ENCODE measurements around the gene TBC1D2B.

Gene TBC1D2B

DNA sequence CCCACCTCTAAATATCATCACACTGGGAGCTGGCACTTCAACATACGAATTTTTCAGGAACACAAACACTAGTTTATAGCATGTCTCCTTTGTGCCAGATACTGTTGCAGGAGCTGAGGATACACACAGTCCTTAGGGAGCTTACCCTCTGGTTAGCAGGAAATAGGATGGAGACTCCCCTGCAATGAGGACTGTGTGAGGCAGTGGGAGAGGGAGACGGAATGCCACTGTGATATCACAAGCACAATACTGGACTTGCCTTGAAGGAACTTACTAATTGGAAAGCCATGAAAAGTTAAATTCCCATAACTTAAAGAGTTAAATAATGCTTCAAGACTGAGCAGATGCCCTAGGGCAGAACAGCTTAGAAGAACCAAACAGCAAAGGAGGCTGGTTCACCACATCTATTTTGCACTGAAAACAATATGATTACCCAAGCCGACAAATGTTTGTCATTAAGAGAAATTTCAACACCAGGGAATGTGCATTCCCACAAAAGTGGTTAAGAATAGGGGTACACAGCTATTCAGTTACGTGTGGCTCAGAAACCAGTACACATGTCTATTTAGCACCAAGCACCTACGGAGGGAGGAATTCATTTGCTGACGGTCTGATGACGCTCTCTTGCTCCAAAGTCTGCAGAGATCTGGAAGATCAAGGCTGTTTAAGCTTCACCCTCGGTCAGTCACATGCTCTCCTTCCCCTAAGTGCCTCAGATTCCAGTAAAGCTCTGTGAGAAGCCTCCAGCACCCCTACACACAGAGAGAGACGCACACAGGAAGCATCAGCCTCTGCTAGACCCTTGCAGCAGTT is 5.2 kb downstream of the TBC1D2B start:
- DNase-seq (ENCODE audit: low read depth): no peak

DNA sequence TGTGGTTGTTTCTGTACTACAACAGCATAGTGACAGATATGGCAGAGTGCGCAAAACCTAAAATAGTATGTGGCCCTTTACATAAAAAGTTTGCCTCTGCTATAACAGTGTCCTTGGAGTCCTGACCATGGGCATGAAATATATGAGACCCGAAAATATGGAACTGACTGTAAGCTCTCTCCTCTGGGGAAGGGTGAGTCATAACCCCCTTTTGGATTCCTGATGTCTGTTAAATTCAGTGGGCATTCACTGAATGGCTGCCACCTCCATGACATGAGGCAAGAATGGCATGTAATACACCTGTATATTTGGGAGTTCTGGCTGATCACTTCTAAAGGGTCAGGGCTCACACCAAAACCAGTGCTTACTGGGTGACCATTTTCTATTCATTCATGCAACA is 6.1 kb downstream of the TBC1D2B start:
- no peak for DNase-seq (ENCODE audit: low read depth)

DNA sequence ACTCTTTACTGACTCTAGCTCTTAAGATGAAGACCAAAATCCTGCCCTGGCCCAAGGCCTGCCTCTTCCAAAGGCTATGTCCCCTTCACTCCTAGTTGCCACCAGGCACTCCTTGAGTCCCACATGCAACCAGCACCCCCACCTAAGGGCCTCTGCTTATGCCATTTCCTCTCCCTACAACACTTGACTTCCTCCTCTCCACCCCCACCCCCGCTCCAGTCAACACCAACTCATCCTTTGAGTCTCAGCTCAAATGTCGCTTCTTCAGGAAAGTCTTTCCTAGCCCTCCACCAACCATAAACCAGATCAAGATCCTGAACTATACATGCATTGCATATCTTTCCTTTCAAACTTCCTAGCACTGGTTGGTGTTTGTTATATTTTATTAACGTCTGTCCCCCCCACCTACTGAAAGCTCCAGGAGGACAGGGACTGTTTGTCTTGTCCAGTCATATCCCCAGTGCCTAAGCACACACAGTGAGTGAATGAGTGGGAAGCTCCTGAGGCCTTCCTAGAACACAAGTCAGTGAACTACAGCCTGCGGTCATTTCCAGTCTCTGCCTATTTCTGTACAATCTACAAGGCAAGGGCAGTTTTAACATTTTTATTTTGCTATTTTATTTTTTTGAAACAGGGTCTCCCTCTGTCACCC is 7.3 kb downstream of the TBC1D2B start:
- DNase-seq (ENCODE audit: low read depth): no peak

DNA sequence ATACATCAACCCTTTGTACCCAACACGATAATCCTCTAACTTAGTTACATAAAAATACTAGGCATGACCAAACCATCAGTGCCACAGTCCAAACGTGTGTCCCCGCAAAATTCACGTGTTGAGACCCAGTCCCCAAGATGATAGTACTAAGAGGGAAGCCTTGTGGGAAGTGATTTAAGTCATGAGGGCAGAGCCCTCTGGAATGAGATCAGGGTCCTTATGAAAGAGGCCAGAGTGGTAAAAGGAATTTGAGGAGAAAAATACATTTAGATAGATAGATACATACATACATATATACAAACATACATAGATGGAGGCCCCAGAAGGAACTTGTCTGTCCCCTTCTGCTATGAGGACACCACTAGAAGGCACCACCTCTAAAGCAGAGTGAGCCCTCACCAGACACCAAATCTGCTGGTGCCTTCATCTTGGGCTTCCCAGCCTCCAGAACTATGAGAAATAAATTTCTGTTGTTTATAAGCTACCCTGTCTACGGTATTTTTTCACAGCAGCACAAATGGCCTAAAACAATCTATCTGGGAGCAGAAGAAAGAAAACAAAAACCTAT is 8.0 kb downstream of the TBC1D2B start:
- no peak for DNase-seq (ENCODE audit: low read depth)

DNA sequence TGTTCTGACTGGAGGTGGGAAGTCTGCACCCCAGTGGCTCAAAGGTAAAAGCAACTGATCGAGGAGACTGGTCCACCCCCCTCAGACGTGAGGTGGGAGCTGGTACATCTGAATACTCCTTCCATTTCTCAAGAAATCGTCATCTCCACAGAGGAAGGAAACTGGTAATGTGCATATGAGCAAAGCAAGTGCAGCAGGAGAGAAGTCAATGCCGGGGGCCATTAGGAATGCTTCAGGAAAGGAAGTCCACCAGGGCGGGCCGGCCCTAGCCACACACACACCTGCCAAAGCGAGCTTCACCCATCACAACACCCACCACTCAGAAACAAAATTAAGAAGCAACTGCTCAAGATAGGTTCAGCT is 8.5 kb downstream of the TBC1D2B start:
- DNase-seq (ENCODE audit: low read depth): no peak

DNA sequence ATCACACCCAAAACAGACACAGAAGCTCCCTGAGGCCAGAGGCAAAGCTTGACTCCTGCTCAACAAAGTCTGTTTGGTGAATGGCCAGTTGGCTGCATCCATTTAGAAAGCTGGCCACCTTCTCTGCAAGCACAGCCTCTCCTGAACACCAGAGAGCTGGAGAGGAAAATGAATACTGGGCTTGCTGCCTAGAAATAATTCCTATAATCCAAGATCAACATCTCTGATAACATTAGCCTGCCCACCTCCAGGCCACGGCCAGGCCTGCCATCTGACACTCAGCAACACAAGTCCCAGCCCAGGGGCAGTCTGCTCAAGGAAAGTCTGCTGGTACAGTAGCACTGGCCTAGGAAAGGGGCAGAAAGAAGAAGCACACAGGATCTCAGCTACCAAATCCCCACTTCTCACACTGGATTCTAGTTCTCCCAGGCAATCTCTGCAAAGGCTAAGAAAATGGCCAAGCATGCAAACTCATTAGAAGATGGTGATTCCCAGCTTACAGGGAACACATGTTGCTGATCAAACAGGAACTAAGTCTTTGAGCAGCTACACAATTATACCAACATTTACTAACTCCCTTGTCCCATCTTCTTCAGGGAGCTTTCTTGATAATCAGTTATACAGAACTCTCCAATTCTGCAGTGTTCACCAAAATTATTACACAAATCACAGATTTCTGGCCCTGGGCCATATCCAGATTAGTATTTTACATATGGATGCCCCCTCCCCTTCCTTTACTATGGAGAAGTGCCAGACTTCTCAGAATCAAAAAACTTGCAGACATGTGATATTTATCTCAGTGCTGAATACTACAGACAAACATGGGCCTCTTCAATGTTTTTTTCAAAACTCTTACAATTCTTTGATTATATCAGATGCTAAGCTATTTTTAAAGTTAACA is 9.9 kb downstream of the TBC1D2B start:
- DNase-seq (ENCODE audit: low read depth): no peak

DNA sequence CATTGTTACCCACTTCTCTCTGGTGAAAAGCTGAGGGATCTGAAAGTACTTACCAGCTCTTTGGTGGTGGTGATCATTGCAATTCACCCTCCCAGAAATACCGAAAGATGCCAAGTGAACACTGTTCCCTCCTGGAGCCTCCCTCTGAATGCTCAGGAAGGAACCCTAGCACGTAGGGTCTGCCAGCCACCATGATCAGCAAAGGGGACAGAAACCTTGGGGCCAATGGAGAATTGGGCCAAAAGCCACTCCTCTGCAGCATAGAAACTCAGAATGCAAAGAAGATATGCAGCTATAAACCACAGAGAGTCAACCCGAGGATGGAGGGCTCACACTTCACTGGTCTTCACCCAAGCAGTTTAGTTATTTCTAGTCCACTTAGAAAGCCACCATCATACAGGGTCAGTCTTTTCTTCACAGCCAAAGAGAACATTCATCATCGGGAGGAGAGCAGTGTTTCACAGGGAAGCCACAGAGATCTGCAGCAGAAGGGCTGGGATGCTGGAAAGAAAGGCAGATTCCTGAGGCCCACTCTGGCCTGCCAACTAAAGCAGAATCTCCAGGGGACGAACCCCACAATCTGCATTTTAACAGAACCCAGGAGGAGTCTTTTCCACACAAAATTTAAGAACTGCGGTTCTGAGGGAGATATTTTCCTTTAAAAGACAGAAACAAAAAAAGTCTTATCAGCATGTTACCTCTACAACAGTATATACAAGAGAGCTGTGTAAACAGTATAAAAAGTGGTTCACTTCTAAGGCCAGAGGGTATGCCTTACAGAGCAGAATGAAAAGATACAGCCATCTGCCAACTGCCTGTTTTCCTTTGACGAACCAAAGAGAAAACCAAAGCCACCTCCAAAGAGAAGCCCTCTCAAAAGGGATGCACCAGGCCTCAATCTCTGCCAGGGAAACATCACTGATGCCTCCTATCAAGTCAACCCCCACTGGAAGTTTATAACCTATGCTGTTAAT is 11.3 kb downstream of the TBC1D2B start:
- DNase-seq (ENCODE audit: low read depth): no peak

DNA sequence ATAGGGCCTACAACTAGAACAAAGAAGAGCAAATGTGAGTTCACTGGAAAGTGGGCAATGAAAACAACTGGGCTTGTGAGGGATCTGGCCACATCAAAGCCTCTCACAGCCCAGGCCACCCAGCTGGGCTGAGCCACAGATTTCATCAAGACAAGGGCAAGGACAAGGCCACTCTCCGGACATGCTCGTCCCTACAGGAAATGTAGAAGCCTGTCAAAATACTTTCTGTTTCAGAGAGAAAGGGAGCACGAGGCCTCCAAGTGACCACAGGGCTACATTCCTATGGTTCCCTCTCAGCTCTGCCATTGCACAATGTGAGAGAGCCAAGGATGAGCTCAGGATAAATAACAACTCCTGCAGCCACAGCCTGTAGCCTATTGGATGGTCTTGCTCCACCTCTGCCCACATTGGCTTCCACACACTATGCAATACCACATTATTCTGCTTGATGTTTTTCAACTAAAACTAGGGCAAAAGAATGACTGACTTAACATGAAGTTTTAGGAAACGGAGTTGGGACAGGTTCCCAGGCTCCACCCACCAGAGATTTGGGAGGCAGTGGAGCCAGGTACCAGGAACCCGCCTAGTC is 12.1 kb downstream of the TBC1D2B start:
- no peak for DNase-seq (ENCODE audit: low read depth)

DNA sequence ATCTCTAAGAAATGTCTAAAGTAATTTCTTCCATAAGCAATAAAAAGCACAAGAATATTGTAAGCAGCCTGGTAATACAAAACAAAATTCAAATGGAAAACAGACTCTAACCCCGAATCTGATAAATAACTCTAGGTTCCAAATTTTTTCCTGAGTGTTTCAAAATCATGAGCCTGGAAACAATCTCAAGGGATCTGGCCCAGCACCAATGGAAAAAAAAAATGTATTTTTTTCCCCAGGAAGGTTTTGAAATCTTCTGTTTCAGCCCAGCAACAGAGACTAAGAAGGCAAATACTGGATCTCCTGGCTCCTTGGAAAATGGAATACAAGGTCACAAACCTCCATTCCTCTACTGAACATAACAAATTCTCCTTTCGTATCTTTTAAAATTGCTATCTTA is 13.0 kb downstream of the TBC1D2B start:
- no peak for DNase-seq (ENCODE audit: low read depth)

DNA sequence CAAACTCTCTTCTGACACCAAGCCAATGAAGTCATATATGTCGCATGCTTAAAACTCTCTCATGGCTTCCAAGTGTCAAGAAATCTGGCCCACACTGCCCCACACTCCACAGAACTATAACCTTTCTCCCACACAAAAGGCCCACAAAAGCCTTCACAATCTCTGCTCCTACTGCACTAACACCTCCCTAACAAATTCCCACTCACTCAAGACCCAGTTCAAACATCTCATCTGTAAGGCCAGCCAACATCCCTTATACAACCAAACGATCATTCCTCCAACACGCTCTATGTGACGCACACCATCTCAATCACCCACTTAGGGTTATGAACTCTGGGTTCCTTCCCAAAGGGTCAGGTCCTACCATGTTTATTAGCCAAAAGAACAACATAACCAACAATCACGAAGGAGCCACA is 13.5 kb downstream of the TBC1D2B start:
- DNase-seq (ENCODE audit: low read depth): no peak

DNA sequence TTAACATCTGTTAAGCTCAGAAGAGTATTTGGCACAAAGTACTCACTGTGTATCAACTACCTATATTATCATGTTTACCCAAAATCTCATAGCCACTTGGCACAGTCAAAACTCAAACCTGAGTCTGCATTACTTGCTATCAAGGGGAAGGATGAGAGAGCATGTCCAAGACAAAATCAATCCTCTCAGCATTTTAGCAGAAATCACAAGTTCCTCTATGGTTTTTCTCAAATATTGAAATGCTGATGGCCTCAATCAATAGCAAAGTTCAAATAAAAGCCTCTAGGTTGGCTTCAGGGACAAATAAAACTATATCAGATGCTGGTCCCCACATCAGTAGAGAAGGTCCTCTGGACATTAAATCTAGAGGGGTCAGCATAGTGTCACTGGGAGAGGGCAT is 14.3 kb downstream of the TBC1D2B start:
- no peak for DNase-seq (ENCODE audit: low read depth)

DNA sequence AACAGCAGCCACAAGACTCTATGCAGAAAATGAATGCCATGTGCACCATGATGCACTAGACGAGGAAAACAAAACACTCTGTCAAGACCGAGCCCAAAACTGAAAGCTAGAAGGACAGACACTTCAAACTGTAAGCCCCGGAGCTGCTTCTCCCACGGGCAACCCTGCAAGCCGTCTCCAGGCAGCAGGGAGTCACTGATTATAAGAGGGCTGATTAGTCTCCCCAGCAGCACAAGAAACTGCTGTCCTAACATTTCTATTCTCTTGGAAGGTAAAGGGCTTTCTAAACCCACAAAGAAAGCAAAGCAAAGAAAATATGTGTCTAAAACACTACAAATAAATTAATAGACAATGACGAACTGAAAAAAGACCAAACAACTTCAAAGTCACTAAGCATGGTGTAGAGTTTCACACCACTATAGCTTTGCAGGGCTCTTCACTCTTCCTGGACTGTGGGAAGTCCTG is 15.5 kb downstream of the TBC1D2B start:
- peak; percentile 34 for DNase-seq (ENCODE audit: low read depth)

DNA sequence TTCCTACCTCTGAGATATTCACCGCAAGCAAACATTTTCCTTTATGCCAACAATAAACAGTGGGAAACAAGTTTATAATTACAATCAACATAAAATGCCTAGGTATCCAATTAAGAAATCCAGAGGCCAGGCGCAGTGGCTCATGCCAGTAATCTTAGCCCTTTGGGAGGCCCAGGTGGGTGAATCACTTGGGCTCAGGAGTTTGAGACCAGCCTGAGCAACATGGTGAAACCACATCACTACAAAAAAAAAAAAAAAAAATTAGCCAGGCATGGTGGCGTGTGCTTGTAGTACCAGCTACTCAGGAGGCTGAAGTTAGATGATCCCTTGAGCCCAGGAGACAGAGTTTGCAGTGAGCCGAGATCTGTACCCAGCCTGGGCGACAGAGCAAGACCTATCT is 17.3 kb downstream of the TBC1D2B start:
- no peak for DNase-seq (ENCODE audit: low read depth)

DNA sequence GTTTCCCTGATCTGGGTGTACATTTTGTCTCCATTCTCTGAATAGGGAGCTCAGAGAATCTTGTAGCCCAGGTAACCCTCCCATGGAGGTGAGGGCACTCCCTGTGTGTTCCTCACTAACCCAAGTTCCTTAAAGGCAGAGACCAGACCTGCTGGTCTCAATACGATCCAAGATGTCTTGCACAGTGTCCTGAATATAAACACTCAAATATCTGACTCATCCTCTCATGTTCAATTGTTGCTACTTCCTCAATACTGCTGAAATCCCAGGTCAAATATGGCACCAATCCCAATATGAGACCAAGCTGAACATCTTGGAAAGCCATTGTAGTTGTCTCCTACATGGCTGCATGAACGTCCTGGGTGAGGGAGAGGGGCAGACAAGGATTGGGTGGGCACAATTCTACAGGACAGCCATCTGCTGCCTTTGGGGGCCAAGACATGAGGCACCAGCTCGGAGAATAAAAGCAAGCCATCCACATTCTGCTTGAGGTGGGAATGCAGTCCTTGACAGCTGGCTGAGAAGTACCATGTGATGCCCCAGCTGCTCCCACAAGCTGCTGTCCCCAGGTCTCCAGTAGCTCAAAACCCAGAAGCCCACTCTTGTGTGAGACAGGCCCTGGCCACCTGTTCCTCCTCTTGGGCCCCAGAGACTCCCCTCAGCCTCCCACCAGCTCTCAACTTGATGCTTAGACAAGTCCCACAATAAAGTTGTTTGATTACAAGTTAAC is 18.2 kb downstream of the TBC1D2B start:
- DNase-seq (ENCODE audit: low read depth): no peak

DNA sequence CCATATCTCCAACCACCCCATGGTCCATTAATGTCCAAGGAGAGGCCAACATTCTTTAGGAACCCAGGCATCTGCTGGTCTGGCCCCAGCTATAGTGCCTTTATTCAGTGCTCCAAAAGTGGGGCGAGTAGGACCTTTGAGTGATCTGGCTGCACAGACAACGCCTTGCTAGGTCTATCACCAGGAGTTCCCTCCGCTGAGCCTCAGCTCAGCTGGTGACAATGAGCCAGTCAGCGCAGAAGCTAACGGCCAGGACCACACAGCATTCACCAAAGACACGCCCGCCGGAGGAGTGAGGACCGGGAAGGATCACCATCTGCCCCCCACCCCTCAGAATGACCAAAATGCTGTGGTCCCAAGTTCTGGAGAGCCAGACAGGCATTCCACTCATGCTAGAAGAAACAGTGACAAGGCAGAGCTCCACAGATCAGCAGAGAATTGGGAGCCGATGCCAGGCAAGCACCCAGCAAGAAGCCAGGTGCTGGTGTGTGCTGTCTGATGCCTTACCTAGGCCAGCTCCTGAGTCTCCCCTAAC is 19.0 kb downstream of the TBC1D2B start:
- no peak for DNase-seq (ENCODE audit: low read depth)

DNA sequence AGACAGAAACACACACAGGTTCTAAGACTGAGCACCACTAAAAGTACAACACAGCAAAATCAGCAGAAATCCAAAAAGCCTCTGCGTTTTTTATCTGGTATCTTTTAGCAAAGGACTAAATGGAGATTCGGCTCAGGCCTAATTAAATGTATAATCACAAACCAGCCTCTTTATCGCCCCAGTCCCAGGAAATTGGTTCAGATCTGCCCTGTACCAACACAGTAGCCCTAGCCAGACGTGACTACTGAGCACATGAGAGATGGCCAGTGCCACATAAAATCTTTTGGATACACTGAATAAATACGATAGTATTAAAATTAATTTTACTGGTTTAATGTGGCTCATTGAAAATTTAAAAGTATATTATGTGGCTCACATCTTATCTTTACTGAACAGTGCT is 19.7 kb downstream of the TBC1D2B start:
- DNase-seq (ENCODE audit: low read depth): no peak

DNA sequence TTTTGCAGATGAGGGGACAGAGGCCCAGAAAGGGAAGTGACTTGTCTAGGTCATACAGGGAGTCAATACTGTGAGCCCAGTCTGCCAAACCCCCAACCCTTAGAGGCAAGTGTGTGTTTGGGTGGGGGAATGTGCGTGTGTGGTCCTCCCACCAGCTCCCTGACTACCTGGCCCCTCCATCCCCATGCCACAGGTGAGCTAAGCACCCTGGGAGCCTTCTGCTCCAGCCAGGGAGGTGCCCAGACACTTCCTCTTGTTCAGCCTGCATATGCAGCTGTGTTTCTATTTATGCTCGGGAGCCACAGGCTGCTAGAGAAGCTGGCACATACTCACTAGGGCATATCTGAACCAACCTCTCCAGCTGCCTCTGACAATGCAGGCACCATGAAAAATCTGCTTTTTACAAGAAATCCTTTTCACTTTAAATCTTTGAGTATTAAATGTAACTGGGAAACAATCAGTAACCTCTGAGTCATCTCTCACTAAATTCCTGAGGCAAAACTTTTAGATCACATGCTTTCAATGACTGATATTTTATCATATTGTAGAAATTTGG is 20.7 kb downstream of the TBC1D2B start:
- DNase-seq (ENCODE audit: low read depth): no peak

DNA sequence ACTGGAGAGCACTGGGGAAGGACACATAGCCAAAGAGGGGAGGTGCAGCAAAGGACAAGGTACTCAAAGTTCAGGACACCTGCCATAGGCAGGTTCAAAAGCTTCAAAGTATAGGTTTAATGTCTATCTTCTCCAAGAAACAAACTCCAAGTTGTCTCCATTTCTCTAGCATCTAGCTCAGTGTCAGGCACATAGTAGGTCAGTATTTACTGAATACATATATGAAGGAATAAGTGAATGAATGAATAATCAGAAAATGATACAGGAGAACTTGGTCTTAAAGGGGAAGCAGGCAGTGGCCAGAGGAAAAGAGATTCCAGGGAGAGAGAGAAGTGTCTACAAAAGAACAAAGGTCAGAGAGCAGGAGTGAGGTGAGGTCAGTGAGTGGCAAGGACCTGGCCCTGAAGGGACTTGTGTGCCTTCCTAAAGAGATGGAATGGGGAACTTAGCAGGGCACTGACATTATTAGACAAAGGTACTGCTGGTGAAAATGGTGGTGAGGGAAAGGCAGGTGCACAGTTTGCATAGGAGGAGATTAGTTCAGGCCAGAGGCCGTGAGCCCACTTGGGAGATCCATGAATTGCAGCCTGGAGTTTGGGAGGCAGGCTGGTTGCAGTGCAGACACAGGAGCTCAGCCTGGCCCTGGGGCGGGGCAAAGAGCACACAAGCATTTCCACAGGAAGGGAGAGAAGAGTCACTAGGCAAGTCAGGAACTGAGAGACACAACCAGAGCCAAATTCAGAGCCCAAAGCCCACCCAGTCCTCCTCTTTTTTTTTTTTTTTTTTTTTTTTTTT is 21.4 kb downstream of the TBC1D2B start:
- no peak for DNase-seq (ENCODE audit: low read depth)

DNA sequence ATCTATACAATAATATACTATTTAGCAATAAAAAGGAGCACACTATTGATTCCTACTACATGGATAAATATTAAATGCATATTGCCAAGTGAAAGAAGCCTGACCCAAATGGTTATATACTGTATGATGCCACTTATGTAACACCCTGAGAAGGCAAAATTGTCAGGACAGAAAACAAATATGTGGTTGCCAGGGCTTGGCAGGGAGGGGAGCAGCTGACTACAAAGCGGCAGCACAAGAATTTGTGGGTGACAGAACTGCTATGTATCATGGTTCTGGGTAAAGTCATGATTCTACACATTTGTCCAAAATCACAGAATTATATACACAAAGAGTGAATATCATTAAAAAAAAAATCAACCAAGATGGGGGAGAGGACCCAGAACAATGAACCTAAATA is 22.5 kb downstream of the TBC1D2B start:
- no peak for DNase-seq (ENCODE audit: low read depth)
